ENCODE measurements around the gene DNASE1. TPM values are rescaled to one million over a fixed set of nuclear protein-coding genes. Genes with fewer than 3 reads are reported as not detected.
A peak's percentile ranks its signal among the peaks of the same experiment; 100 is the strongest.

The DNASE1 gene
- total RNA-seq, 1 donor from 2014 or later: 14.3 TPM

- Histone ChIP-seq H3K27me3 (ENCODE audit: low read depth) (no peaks in the 10 kb centered on the region), H3K4me1 (peaks cover 24% of the 10 kb centered on the region), H3K9me3 (no peaks in the 10 kb centered on the region), H3K36me3 (peaks cover 16% of the 10 kb centered on the region), H3K27ac (no peak overlapping the region), H3K4me3 (peak overlapping the region; percentile 93)
- intact Hi-C loops (cut with DNase I): no loop called here
- DNase-seq: no peak
- TF ChIP-seq, protein P1, sequence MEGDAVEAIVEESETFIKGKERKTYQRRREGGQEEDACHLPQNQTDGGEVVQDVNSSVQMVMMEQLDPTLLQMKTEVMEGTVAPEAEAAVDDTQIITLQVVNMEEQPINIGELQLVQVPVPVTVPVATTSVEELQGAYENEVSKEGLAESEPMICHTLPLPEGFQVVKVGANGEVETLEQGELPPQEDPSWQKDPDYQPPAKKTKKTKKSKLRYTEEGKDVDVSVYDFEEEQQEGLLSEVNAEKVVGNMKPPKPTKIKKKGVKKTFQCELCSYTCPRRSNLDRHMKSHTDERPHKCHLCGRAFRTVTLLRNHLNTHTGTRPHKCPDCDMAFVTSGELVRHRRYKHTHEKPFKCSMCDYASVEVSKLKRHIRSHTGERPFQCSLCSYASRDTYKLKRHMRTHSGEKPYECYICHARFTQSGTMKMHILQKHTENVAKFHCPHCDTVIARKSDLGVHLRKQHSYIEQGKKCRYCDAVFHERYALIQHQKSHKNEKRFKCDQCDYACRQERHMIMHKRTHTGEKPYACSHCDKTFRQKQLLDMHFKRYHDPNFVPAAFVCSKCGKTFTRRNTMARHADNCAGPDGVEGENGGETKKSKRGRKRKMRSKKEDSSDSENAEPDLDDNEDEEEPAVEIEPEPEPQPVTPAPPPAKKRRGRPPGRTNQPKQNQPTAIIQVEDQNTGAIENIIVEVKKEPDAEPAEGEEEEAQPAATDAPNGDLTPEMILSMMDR (IDR thresholded peaks at IDR 0.05): no peak
- no peak for ATAC-seq
Measured at GRCh38 chr16:3609895-3610697, 44.4 kb upstream of the DNASE1 start.

DNA sequence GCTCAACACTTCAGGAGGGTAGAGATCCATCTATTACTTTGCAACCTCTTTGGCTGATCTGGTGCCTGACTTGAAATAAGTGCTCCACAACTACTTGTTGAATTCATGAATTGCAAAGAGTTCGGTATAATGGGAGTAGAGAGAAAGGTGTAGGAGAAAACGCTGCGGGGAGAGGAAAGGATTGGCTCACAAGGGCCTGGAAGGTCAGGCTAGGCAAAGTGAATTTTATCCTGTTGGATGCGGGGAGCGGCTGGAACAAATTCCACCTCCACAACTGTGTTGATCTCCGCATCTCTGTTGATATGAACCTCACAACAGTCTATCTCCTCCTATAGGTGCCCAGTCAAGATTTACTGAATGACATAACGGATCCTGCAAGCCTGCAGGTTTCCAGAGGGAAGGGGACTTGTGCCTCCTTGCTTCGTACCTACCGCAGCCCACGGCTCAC lies 43.8 kb upstream of the DNASE1 start:
- peak overlapping the region; percentile 93 for H3K4me3 ChIP-seq
- no peaks in the 10 kb centered on the region for H3K27me3 ChIP-seq (ENCODE audit: low read depth)
- peaks cover 24% of the 10 kb centered on the region for H3K4me1 ChIP-seq
- TF ChIP-seq, protein P1 (IDR thresholded peaks at IDR 0.05): no peak
- intact Hi-C loops (cut with DNase I): no loop called here
- H3K27ac ChIP-seq: peak overlapping the region; percentile 89
- no peaks in the 10 kb centered on the region for H3K9me3 ChIP-seq
- DNase-seq (no peak), ATAC-seq (peak in 1 of 2 donors; percentile 53)
- peaks cover 12% of the 10 kb centered on the region for H3K36me3 ChIP-seq

DNA sequence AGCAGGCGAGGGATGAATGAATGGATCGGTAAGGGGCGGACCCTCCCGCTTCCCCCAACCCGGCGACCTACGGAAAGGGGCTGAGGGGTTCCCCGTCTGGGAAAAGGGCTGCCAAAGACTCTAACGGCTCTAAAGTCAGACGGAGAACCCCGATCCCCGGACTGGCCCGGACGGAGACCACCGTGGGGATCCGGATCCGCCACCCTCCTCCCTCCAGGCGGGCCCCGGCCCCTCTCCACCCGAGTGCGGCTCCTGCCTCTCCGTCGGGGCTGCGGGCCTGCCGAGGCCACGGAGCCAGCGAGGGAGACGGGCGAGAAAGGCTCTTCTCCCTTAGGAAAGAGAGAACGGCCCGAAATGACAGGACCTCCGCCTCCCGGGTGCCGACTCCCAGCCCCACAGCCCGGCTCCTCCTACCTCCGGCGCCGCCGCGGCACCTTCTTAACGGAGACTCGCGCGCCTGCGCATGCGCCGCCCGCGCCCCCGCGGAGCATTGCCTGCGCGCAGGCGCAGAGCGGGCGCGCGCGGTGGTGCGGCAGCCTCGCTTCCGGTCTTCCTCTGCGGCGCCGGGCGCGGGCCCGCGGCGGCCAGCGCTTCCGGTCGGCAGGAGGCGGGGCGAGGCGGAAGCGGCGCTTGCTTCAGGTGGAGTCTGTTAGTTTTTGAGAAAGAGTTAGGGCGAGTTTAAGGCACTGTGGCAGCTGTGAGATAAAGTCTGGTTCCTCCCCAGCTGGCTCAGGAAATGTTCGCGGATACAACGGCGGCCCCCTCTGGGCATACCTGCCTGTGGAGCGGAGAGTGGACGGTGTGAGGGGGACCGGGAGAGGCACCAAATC lies 43.1 kb upstream of the DNASE1 start, which contains the start of gene SLX4:
SLX4 (minus strand) TSS at position 461 of the 830 bp plus-strand sequence. CDS start 2,642 bp downstream, outside the sequence.
- no peaks in the 10 kb centered on the region for H3K27me3 ChIP-seq (ENCODE audit: low read depth)
- peak within 1 kb of the TSS; percentile 93 for H3K4me3 ChIP-seq
- peaks cover 7% of the 10 kb centered on the region for H3K36me3 ChIP-seq
- no peaks in the 10 kb centered on the region for H3K9me3 ChIP-seq
- peak within 1 kb of the TSS; percentile 89 for H3K27ac ChIP-seq
- peaks cover 24% of the 10 kb centered on the region for H3K4me1 ChIP-seq
- DNase-seq (peak; percentile 94), ATAC-seq (peak; percentile 98)
- TF ChIP-seq, protein P1 (IDR thresholded peaks at IDR 0.05): no peak
- intact Hi-C loops (cut with DNase I): no loop called here

DNA sequence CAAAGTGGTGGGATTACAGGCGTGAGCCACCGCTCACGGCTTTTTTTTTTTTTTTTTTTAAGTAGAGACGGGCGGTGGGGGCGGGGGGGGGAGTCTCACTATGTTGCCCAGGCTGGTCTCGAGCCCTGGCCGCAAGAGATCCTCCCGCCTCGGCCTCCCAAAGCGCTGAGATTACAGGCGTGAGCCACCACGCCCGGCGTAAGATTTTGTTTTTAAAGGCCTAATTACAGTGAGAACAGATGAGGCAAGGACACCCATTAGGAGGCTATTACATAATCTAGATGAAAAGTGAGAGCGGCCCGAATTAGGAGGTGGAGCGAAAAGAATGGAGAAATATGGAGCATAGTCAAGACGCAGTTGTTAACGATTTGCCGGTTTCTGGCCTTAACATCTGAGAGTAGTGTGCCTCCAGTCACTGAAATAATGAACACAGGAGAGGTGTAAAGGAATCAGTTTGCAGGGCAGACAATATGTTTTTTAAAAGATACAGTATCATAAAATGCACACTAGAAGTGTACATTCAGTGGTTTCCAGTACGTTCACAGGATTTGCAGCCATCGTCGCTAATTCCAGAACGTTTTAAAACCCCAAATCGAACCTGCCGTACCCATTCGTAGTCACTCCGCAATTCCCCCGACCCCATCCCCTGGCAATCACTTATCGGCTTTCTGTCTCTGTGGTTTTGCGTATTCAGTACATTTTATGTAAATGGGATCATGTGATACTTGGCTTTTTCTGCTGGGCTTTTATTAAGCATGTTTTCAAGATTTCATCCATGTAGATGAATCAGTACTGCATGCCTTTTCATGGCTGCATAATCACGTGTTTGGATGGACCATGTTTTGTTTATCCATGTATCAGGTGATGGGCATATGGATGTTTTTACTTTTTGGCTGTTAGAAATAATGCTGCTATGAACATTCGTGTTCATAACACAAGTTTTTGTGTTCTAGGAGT lies 41.7 kb upstream of the DNASE1 start:
- H3K4me1 ChIP-seq: peaks cover 24% of the 10 kb centered on the region
- H3K27ac ChIP-seq: no peak overlapping the region
- no peak for DNase-seq
- no peaks in the 10 kb centered on the region for H3K27me3 ChIP-seq (ENCODE audit: low read depth)
- peak overlapping the region; percentile 93 for H3K4me3 ChIP-seq
- H3K9me3 ChIP-seq: no peaks in the 10 kb centered on the region
- no peak for ATAC-seq
- H3K36me3 ChIP-seq: peaks cover 5% of the 10 kb centered on the region
- TF ChIP-seq, protein P1 (IDR thresholded peaks at IDR 0.05): no peak
- intact Hi-C loops (cut with DNase I): no loop called here

DNA sequence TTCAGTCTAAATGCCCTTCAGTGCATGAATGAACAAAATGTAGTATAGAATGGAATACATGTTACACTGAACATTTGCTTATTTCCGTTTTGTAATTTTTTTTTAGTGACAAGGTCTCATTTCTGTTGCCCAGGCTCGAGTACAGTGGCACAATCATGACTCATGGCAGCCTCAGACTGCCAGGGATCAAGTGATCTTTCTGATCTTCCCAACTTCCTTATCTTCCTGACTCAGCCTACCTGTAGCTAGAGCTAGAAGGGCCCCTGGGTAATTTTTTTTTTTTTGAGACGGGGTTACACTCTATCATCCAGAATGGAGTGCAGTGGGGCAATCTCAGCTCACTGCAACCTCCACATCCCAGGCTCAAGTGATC lies 35.7 kb upstream of the DNASE1 start:
- Histone ChIP-seq H3K27ac (no peak overlapping the region), H3K4me1 (no peaks in the 10 kb centered on the region), H3K36me3 (no peaks in the 10 kb centered on the region), H3K4me3 (no peak overlapping the region), H3K9me3 (no peaks in the 10 kb centered on the region), H3K27me3 (ENCODE audit: low read depth) (no peaks in the 10 kb centered on the region)
- no peak for ATAC-seq
- TF ChIP-seq, protein P1 (IDR thresholded peaks at IDR 0.05): no peak
- DNase-seq: no peak
- intact Hi-C loops (cut with DNase I): no loop called here
